Retinal pigment epithelial cell (primary cell): ENCODE results near the gene FAM161A.

Experiments
- DNase-seq: peaks from one replicate; pipeline ENCODE4 v3.0.0-alpha.2; 2010; ENCODE audit warnings: low read depth
- H3K4me3 ChIP-seq: 2 replicates; pipeline ENCODE4 v1.5.1; 2011; ENCODE audit warnings: mild to moderate bottlenecking, low read length, control low read depth, moderate library complexity
- TF ChIP-seq, protein P1 (sequence below): conservative IDR thresholded peaks from 2 replicates; pipeline ENCODE4 v1.5.1; 2011; ENCODE audit warnings: low read depth, low read length, control low read depth, inconsistent platforms

FAM161A gene

DNA sequence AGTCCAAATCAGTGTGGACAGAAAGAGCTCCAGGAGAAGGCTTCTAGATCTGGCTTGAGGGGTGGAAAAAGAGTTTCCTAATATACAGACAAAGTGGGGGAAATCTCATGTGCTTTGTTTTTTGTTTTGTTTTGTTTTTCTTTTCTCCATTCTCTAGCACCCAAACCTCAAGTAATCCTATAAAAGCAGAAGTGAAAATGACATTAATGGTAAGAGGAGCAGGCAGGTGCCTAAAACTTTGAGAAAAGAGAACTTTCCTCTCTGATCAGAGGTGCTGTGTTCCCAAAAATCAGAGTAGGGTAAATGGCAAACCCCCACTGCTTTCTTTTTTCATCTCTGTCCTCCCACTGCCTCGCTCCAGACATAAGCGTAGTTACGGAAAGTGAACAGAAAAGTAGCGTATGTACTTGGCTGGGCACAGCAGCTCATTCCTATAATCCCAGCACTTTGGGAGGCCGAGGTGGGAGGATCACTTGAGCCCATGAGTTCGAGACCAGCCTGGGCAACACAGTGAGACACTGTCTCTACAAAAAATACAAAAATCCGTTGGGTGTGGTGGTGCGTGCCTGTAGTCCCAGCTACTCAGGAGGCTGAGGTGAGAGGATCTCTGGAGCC lies 77.8 kb downstream of the FAM161A start:
- DNase-seq: no peak
- no peak overlapping the region for H3K4me3 ChIP-seq
- TF ChIP-seq, protein P1, sequence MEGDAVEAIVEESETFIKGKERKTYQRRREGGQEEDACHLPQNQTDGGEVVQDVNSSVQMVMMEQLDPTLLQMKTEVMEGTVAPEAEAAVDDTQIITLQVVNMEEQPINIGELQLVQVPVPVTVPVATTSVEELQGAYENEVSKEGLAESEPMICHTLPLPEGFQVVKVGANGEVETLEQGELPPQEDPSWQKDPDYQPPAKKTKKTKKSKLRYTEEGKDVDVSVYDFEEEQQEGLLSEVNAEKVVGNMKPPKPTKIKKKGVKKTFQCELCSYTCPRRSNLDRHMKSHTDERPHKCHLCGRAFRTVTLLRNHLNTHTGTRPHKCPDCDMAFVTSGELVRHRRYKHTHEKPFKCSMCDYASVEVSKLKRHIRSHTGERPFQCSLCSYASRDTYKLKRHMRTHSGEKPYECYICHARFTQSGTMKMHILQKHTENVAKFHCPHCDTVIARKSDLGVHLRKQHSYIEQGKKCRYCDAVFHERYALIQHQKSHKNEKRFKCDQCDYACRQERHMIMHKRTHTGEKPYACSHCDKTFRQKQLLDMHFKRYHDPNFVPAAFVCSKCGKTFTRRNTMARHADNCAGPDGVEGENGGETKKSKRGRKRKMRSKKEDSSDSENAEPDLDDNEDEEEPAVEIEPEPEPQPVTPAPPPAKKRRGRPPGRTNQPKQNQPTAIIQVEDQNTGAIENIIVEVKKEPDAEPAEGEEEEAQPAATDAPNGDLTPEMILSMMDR: no peak
